Stomach (tissue), 9 donors: Measurements from ENCODE around the gene EBF3. TPM values are rescaled to one million over a fixed set of nuclear protein-coding genes. Genes with fewer than 3 reads are reported as not detected.

Source experiments
- DNase-seq, 2 donors: peaks; one replicate each; pipeline versions ENCODE4 v3.0.0 to v3.0.0-alpha.2; 2013 to 2019
- H3K27ac ChIP-seq, 5 donors: fragments of 200-600 bp in 4 of 5; sonication (generic) in 4 of 5; one replicate each; pipeline ENCODE4 v1.5.1; 2013 to 2019; ENCODE audit warnings: mild to moderate bottlenecking in 1 of 5, moderate library complexity in 1 of 5
- H3K27me3 ChIP-seq, 3 donors: fragments of 200-600 bp; sonication (generic); one replicate each; pipeline ENCODE4 v1.5.1; 2017 to 2019; ENCODE audit warnings: mixed run types in 1 of 3
- H3K36me3 ChIP-seq, 4 donors: fragments of 200-600 bp; sonication (generic); 1 replicate in 3 of 4; 2 replicates in 1 of 4; pipeline ENCODE4 v1.5.1; 2016 to 2019
- H3K4me1 ChIP-seq, 4 donors: fragments of 200-600 bp; sonication (generic); one replicate each; pipeline ENCODE4 v1.5.1; 2016 to 2019
- H3K4me3 ChIP-seq, 4 donors: fragments of 200-600 bp; sonication (generic) in 3 of 4; one replicate each; pipeline ENCODE4 v1.5.1; 2016 to 2019; ENCODE audit warnings: mild to moderate bottlenecking in 1 of 4
- H3K9me3 ChIP-seq, 4 donors: fragments of 200-600 bp; sonication (generic); one replicate each; pipeline ENCODE4 v1.5.1; 2016 to 2019
- CTCF ChIP-seq, 7 experiments: fragments of 450-650 bp in 4 of 7; fragments of 200-600 bp in 3 of 7; sonication (generic) in 3 of 7; IDR thresholded peaks; one replicate each; pipeline ENCODE4 v1.5.1; 2016 to 2019; ENCODE audit warnings: antibody characterized with exemption in 7 of 7, control low read depth in 2 of 7, mild to moderate bottlenecking in 1 of 7
- EP300 ChIP-seq: sonication (generic); formaldehyde crosslinking; IDR thresholded peaks from one replicate; pipeline ENCODE4 v1.6.1; 2017; ENCODE audit warnings: antibody characterized with exemption
- POLR2A ChIP-seq, 4 donors: fragments of 450-650 bp; IDR thresholded peaks; one replicate each; pipeline ENCODE4 v1.6.1; 2016; ENCODE audit warnings: antibody characterized with exemption in 4 of 4, control low read depth in 2 of 4, mild to moderate bottlenecking in 1 of 4, moderate library complexity in 1 of 4
- POLR2AphosphoS5 ChIP-seq, 3 donors: sonication (generic); formaldehyde crosslinking; IDR thresholded peaks; one replicate each; pipeline ENCODE4 v1.6.1; 2016; ENCODE audit warnings: antibody characterized with exemption in 3 of 3
- WGBS, 5 donors: extraction: QIAGEN DNeasy Blood & Tissue Kit in 3 of 5; methylation state at CpG; one replicate each; pipeline versions ENCODE4 v1.1.5 to v1.1.7; 2013 to 2018; 5-methylcytosine and 5-hydroxymethylcytosine counted together
- intact Hi-C: fragments of 100-400 bp; cut with DNase I; formaldehyde crosslinking; loops from one replicate; pipeline ENCODE4 v1.15.1; 2023; ENCODE audit warnings: low total_unique reads
- polyA plus RNA-seq, 3 donors: library from polyadenylated mRNA; stranded (reverse); fragments of 200-250 nt; gene quantifications; one replicate each; pipeline ENCODE4 v1.2.3, GENCODE V29; 2013
- total RNA-seq, 5 donors: library from RNA; depleted of rRNA; stranded (reverse); fragments of >200 nt; gene quantifications; one replicate each; pipeline versions ENCODE4 v1.1.0 to v1.2.3, GENCODE V29; 2014 to 2016
- donor health status: healthy with polysubstance abuse.
- donor health status: Bipolar disorder and iron deficiency.
- donor health status: healthy.

EBF3 gene
- total and polyA plus RNA-seq, 8 donors: 0.19 to 7.3 (median 0.58) TPM; not detected in 3

GRCh38 chr10:129792141-129792540 lies 171.9 kb downstream of the EBF3 start:
- Histone ChIP-seq H3K4me3 (no peak overlapping the region), H3K27me3 (no peaks in the 10 kb centered on the region), H3K9me3 (peaks cover 3 to 72% (median 52%) of the 10 kb centered on the region in 4 donors), H3K27ac (no peak overlapping the region), H3K4me1 (no peaks in the 10 kb centered on the region), H3K36me3 (no peaks in the 10 kb centered on the region)
- no peak for DNase-seq
- intact Hi-C loops: no loop called here
- TF ChIP-seq POLR2AphosphoS5 (IDR thresholded peaks at IDR 0.05): no peak
- no peak for TF ChIP-seq CTCF (IDR thresholded peaks at IDR 0.05)
- TF ChIP-seq EP300: no peak
- no peak for TF ChIP-seq POLR2A (IDR thresholded peaks at IDR 0.05)
- 94 to 95% (median 95%) methylated on average over 7 of the region's 7 CpGs for WGBS, 5 donors

GRCh38 chr10:129790715-129791446 lies 173.2 kb downstream of the EBF3 start:
- WGBS, 5 donors: 75 to 88% (median 83%) methylated on average over 17 of the region's 17 CpGs

GRCh38 chr10:129788215-129788614 lies 175.9 kb downstream of the EBF3 start:
- intact Hi-C loops: no loop called here
- Histone ChIP-seq H3K4me1 (no peaks in the 10 kb centered on the region), H3K36me3 (no peaks in the 10 kb centered on the region), H3K4me3 (no peak overlapping the region), H3K27me3 (no peaks in the 10 kb centered on the region), H3K9me3 (peaks cover 3 to 81% (median 43%) of the 10 kb centered on the region in 4 donors), H3K27ac (no peak overlapping the region)
- WGBS, 5 donors: 87 to 95% (median 91%) methylated on average over 10 of the region's 10 CpGs
- no peak for DNase-seq
- no peak for TF ChIP-seq POLR2A (IDR thresholded peaks at IDR 0.05)
- TF ChIP-seq POLR2AphosphoS5 (IDR thresholded peaks at IDR 0.05): no peak
- no peak for TF ChIP-seq EP300
- no peak for TF ChIP-seq CTCF (IDR thresholded peaks at IDR 0.05)

More at GRCh38 chr10:129790715-129791446, 173.2 kb downstream of the EBF3 start:
- TF ChIP-seq CTCF (IDR thresholded peaks at IDR 0.05) (no peak), POLR2AphosphoS5 (IDR thresholded peaks at IDR 0.05) (no peak), EP300 (no peak), POLR2A (IDR thresholded peaks at IDR 0.05) (no peak)
- Histone ChIP-seq H3K4me1 (no peaks in the 10 kb centered on the region), H3K9me3 (peaks cover 3 to 84% (median 53%) of the 10 kb centered on the region in 4 donors), H3K4me3 (no peak overlapping the region), H3K27me3 (no peaks in the 10 kb centered on the region), H3K36me3 (no peaks in the 10 kb centered on the region), H3K27ac (no peak overlapping the region)
- intact Hi-C loops: no loop called here
- no peak for DNase-seq

GRCh38 chr10:129787557-129787956 lies 176.5 kb downstream of the EBF3 start:
- WGBS, 5 donors: 73 to 98% (median 80%) methylated on average over 5 of the region's 5 CpGs
- H3K27ac ChIP-seq: no peak overlapping the region
- H3K27me3 ChIP-seq: no peaks in the 10 kb centered on the region
- no peaks in the 10 kb centered on the region for H3K4me1 ChIP-seq
- H3K36me3 ChIP-seq: no peaks in the 10 kb centered on the region
- H3K4me3 ChIP-seq: no peak overlapping the region
- no peak for DNase-seq
- no peak for TF ChIP-seq CTCF (IDR thresholded peaks at IDR 0.05)
- no peak for TF ChIP-seq POLR2A (IDR thresholded peaks at IDR 0.05)
- no peak for TF ChIP-seq EP300
- no peak for TF ChIP-seq POLR2AphosphoS5 (IDR thresholded peaks at IDR 0.05)
- peaks cover 3 to 76% (median 36%) of the 10 kb centered on the region in 4 donors for H3K9me3 ChIP-seq
- intact Hi-C loops: no loop called here
